Sigmoid colon (tissue), 7 donors: ENCODE measurements around the gene SLC51A. TPM values are rescaled to one million over a fixed set of nuclear protein-coding genes. Genes with fewer than 3 reads are reported as not detected.

Experiments
- DNase-seq: peaks from one replicate; pipeline ENCODE4 v3.0.0-alpha.2; 2019
- H3K27ac ChIP-seq, 4 donors: fragments of 200-600 bp; sonication (generic); one replicate each; pipeline ENCODE4 v1.5.1; 2016 to 2019; ENCODE audit warnings: mild to moderate bottlenecking in 1 of 4
- H3K27me3 ChIP-seq, 3 donors: fragments of 200-600 bp; sonication (generic); one replicate each; pipeline ENCODE4 v1.5.1; 2019; ENCODE audit warnings: mild to moderate bottlenecking in 1 of 3
- H3K36me3 ChIP-seq, 4 donors: fragments of 200-600 bp; sonication (generic); one replicate each; pipeline ENCODE4 v1.5.1; 2016 to 2019
- H3K4me1 ChIP-seq, 4 donors: fragments of 200-600 bp; sonication (generic); one replicate each; pipeline ENCODE4 v1.5.1; 2017 to 2019
- H3K4me3 ChIP-seq, 4 donors: fragments of 200-600 bp; sonication (generic); one replicate each; pipeline ENCODE4 v1.5.1; 2017 to 2019; ENCODE audit warnings: mild to moderate bottlenecking in 2 of 4, moderate library complexity in 1 of 4
- H3K9me3 ChIP-seq, 4 donors: fragments of 200-600 bp in 3 of 4; sonication (generic) in 3 of 4; one replicate each; pipeline versions ENCODE4 v1.5.1 to v1.6.1; 2013 to 2019
- CTCF ChIP-seq, 4 experiments: fragments of 450-650 bp in 3 of 4; fragments of 200-600 bp in 1 of 4; IDR thresholded peaks; one replicate each; pipeline ENCODE4 v1.5.1; 2016 to 2019; ENCODE audit warnings: antibody characterized with exemption in 4 of 4, mild to moderate bottlenecking in 3 of 4, moderate library complexity in 2 of 4
- EP300 ChIP-seq, 4 donors: sonication (generic); formaldehyde crosslinking; IDR thresholded peaks; one replicate each; pipeline ENCODE4 v1.6.1; 2017; ENCODE audit warnings: antibody characterized with exemption in 4 of 4
- POLR2A ChIP-seq, 2 donors: fragments of 450-650 bp; IDR thresholded peaks; one replicate each; pipeline ENCODE4 v1.6.1; 2016; ENCODE audit warnings: antibody characterized with exemption in 2 of 2, mild to moderate bottlenecking in 2 of 2, moderate library complexity in 2 of 2
- POLR2AphosphoS5 ChIP-seq, 4 donors: sonication (generic); formaldehyde crosslinking; IDR thresholded peaks; one replicate each; pipeline ENCODE4 v1.6.1; 2017; ENCODE audit warnings: antibody characterized with exemption in 4 of 4
- WGBS, 2 donors: extraction: QIAGEN DNeasy Blood & Tissue Kit; methylation state at CpG; one replicate each; pipeline ENCODE4 v1.1.7; 2013; 5-methylcytosine and 5-hydroxymethylcytosine counted together
- intact Hi-C: fragments of 100-400 bp; cut with DNase I; formaldehyde crosslinking; loops from one replicate; pipeline ENCODE4 v1.15.1; 2023
- polyA plus RNA-seq, 3 donors: library from polyadenylated mRNA; stranded (reverse); fragments of 200-250 nt; gene quantifications; one replicate each; pipeline ENCODE4 v1.2.3, GENCODE V29; 2013
- total RNA-seq, 4 donors: library from RNA; depleted of rRNA; stranded (reverse); fragments of >200 nt; gene quantifications; one replicate each; pipeline ENCODE4 v1.1.0, GENCODE V29; 2016
- donor health status: healthy with polysubstance abuse.
- donor health status: Bipolar disorder and iron deficiency.
- donor health status: healthy.

Gene SLC51A
- total and polyA plus RNA-seq, 7 donors = 7.8 to 22.7 (median 11.1) TPM; not detected in 4

DNA sequence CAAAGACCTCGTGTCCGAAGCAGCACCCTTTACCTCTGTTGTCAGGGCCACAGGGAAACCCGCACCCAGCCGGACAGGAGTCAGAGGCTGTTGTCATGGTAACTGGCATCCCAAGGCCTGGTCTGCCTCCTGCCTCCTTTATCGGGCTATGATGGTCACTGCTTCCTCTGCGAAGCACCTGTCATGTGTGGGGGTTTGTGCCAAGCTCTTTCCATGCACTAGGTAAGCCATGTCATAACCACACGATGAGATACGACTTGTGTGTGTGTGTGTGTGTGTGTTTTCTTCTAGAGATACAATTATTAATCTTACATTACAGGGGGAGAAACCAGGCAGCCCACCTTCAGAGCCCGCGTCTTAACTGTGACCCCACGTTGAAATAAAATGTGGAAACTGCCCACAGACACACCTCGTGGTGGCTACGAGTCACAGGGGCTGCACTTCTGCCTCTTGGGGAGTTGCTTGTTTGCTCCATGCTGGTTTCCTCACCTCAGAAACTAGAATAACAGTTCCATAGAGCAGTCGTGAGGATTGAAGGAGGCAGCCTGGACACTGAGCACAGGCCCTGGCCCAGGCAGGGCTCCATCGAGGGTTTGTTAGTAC is 23.1 kb upstream of the SLC51A start:
- H3K4me3 ChIP-seq = no peak overlapping the region
- TF ChIP-seq EP300 (IDR thresholded peaks at IDR 0.05) (no peak), CTCF (IDR thresholded peaks at IDR 0.05) (no peak), POLR2A (IDR thresholded peaks at IDR 0.05) (no peak), POLR2AphosphoS5 (IDR thresholded peaks at IDR 0.05) (no peak)
- no peaks in the 10 kb centered on the region for H3K27me3 ChIP-seq
- H3K9me3 ChIP-seq = no peaks in the 10 kb centered on the region
- H3K36me3 ChIP-seq = no peaks in the 10 kb centered on the region
- H3K4me1 ChIP-seq = no peaks in the 10 kb centered on the region
- H3K27ac ChIP-seq = peak overlapping the region in 1 of 4 donors; percentile 12
- DNase-seq = no peak
- intact Hi-C loops = no loop called here
- WGBS, 2 donors = 50 to 72% methylated on average over 15 of the region's 15 CpGs

DNA sequence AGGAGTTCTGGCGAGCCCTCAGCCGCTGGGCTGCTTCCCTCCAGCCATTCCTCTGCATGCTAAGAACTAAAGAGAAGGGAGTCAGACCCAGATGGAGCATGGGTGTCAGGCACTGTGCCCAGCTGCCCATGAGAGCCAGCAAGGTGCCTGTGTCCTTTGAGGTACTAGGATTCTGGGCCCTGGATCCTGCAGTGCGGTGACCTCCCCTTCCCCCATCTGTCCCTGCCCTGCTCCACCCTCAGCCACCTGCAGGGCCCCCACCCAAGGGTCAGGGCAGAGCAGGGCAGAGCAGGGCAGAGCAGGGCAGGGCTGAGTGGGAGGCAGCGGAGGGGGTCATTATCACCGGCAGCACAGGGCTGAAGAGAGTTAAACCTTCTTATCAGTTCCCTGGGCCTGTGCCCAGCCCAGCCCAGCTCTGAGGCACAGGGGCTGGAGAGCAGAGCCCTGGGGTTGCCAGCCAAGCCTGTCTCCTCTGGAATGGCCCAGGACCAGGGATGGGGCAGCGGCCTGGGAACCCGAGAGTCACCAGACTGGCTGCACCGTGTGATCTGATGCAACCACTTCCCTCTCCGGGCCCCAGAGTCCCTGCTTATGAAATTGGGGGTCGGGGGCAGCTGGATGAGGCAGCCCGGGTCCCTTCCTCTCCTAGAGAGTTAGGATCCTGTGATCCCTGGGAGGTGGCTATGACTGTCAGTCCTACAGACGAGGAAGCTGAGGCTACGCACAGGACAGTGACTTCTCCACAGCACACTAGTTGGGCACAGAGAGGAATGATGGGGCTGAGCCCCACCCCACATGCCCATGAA is 22.4 kb upstream of the SLC51A start:
- Histone ChIP-seq H3K4me1 (no peaks in the 10 kb centered on the region), H3K9me3 (no peaks in the 10 kb centered on the region), H3K27me3 (no peaks in the 10 kb centered on the region), H3K4me3 (no peak overlapping the region), H3K36me3 (no peaks in the 10 kb centered on the region), H3K27ac (peak overlapping the region in 1 of 4 donors; percentile 12)
- 18 to 60% methylated on average over 13 of the region's 13 CpGs for WGBS, 2 donors
- DNase-seq = no peak
- intact Hi-C loops = no loop called here
- TF ChIP-seq EP300 (IDR thresholded peaks at IDR 0.05) (no peak), CTCF (IDR thresholded peaks at IDR 0.05) (no peak), POLR2A (IDR thresholded peaks at IDR 0.05) (no peak), POLR2AphosphoS5 (IDR thresholded peaks at IDR 0.05) (no peak)

DNA sequence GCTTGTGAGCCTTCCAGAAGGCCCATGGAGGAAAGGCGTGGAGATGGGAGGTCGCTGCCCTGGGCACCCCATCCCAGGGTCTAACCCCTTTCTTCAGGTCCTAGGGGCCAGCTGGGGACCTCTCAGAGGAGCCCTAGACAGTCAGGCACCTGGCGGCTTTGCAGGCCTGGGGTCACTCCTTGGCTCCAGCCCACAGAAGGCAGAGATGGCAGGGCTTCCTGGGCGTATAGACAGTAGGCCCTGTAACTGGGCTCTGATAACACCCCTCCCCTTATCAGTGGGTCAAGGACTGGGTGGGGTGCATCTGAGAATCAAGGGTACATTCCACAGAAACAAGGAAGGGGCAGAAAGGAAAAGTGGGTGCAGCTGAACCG is 21.8 kb upstream of the SLC51A start:
- intact Hi-C loops = no loop called here
- TF ChIP-seq CTCF (IDR thresholded peaks at IDR 0.05) = no peak
- H3K27me3 ChIP-seq = no peaks in the 10 kb centered on the region
- H3K9me3 ChIP-seq = no peaks in the 10 kb centered on the region
- H3K27ac ChIP-seq = no peak overlapping the region
- no peaks in the 10 kb centered on the region for H3K36me3 ChIP-seq
- no peak overlapping the region for H3K4me3 ChIP-seq
- 74 to 84% methylated on average over 5 of the region's 5 CpGs for WGBS, 2 donors
- DNase-seq = no peak
- no peaks in the 10 kb centered on the region for H3K4me1 ChIP-seq

DNA sequence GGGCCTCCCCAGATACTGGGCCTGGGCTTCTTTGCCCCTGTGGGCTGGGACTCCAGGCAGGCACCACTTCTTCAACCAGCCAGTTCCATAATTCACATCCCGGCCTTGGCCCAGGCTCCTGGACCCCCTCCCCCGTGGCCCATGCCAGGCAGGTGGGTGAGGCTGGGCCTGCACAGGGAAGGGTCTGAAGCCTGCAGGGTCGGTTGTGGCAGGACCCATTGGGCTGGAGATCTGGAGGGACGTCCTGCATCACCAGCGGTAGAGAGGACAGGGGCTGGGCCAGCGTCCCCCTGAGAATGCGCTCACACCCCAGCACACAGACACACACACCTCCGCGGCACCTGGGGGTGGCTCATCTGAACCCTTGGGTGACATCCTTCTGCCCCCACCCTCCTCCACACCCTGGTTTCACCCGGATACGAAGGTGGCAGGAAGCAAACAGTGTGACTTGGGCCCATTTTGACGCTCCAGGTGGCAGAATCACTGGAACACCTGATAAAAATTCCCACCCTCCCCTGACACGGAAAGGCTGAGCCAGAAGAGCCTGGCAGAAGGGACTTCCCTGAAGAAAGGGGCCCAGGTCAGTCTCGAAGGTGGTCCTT is 20.6 kb upstream of the SLC51A start:
- intact Hi-C loops = loop anchor here (1.0 kb wide), 1 partner anchor 122 kb away; no protein-coding TSS in a partner anchor
- Histone ChIP-seq H3K36me3 (no peaks in the 10 kb centered on the region), H3K27ac (no peak overlapping the region), H3K4me3 (no peak overlapping the region), H3K27me3 (no peaks in the 10 kb centered on the region), H3K9me3 (no peaks in the 10 kb centered on the region), H3K4me1 (no peaks in the 10 kb centered on the region)
- TF ChIP-seq EP300 (IDR thresholded peaks at IDR 0.05) (no peak), CTCF (IDR thresholded peaks at IDR 0.05) (no peak), POLR2A (IDR thresholded peaks at IDR 0.05) (no peak), POLR2AphosphoS5 (IDR thresholded peaks at IDR 0.05) (no peak)
- no peak for DNase-seq
- 74 to 84% methylated on average over 14 of the region's 14 CpGs for WGBS, 2 donors
